Measurements from ENCODE around the gene DNAAF8.

GRCh38 chr16:4787627-4788482 lies 53.5 kb downstream of the DNAAF8 start, which contains the start of gene SEPTIN12:
- TF ChIP-seq CTCF (conservative IDR thresholded peaks at IDR 0.05 in 1 of 2, IDR thresholded peaks at IDR 0.05 in 1 of 2; ENCODE audit: extremely low read depth in 1 of 2, insufficient read depth in 1 of 2, low read depth in 1 of 2, low read length in 2 of 2) (no peak), EZH2 (IDR thresholded peaks at IDR 0.05; ENCODE audit: borderline replicate concordance, low read length) (no peak)
